Coronary artery (tissue), 2 donors: ENCODE measurements around the gene MIDN.

ENCODE experiments used
- DNase-seq: peaks from one replicate; pipeline ENCODE4 v3.0.0-alpha.2; 2017; ENCODE audit warnings: low spot score
- H3K27ac ChIP-seq, 2 donors: fragments of 200-600 bp; sonication (generic); one replicate each; pipeline ENCODE4 v1.5.1; 2016 to 2019
- H3K4me3 ChIP-seq: fragments of 200-600 bp; sonication (generic); 2 replicates; pipeline ENCODE4 v1.5.1; 2016; ENCODE audit warnings: mild to moderate bottlenecking, moderate library complexity
- TF ChIP-seq, protein P1 (sequence below): fragments of 200-600 bp; sonication (generic); IDR thresholded peaks from one replicate; pipeline ENCODE4 v1.5.1; 2019; ENCODE audit warnings: antibody characterized with exemption

MIDN gene

DNA sequence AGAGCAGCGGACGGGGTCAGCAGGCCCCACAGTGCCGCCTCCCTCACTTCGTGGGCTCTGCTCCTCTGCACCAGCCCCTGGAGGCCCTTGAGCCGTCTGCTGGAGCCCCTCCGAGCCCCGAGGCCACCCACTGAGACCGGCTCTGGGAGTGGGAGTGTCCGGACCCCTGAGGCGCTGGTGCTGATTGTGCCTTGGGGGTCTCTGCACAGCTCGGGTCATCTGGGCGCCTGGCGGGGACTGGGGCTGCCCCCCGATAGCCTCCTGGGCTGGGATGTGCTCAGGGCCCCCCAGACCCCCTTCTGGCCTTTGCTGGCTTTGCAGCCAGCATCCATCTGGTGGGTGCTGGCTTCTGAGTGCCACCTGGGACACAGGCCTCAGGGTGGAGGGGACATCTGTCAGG is 26.0 kb upstream of the MIDN start:
- DNase-seq, result no peak
- Histone ChIP-seq H3K4me3 (no peak overlapping the region), H3K27ac (peak overlapping the region in 1 of 2 donors; percentile 53)
- TF ChIP-seq, protein P1, sequence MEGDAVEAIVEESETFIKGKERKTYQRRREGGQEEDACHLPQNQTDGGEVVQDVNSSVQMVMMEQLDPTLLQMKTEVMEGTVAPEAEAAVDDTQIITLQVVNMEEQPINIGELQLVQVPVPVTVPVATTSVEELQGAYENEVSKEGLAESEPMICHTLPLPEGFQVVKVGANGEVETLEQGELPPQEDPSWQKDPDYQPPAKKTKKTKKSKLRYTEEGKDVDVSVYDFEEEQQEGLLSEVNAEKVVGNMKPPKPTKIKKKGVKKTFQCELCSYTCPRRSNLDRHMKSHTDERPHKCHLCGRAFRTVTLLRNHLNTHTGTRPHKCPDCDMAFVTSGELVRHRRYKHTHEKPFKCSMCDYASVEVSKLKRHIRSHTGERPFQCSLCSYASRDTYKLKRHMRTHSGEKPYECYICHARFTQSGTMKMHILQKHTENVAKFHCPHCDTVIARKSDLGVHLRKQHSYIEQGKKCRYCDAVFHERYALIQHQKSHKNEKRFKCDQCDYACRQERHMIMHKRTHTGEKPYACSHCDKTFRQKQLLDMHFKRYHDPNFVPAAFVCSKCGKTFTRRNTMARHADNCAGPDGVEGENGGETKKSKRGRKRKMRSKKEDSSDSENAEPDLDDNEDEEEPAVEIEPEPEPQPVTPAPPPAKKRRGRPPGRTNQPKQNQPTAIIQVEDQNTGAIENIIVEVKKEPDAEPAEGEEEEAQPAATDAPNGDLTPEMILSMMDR, result no peak

DNA sequence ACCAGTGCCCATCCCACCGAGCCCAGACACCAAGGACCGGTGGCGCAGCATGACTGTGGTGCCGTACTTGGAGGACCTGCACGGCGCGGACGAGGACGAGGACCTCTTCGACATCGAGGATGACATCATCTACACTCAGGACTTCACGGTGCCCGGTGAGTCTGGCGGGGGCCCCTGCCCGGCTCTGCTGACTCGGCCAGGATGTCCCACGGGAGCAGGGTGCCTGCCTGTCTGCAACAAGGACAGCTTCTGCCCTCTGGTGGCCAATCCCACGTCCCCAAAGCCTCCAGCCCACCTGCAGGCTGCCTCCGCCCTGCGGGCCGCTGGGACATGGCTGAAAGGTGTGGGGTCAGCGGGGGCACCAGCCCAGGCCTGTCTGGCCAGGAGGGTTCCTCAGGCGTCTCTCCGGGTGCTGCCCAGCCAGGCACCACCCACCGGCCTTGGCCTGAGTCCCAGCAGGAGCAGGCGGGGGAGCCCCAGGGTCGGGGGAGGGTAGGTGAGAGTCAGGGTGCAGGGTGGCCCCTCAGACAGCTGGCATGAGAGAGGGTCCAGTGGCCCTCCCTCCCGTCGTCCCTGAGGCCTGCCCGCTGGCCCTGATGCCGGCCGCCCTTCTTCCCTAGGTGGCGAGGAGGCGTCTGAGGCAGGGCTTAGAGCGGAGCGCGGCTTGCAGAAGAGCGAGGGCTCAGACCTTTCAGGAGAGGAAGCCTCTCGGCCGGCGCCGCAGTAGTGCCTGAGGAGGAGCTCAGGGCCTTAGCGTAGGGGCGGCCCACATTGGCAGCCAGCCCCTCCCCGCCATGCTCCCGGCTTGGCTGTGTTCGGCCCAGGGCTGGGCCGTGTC is 25.1 kb upstream of the MIDN start:
- Histone ChIP-seq H3K27ac (no peak overlapping the region), H3K4me3 (no peak overlapping the region)
- TF ChIP-seq, protein P1, result peak; percentile 13
- DNase-seq, result no peak

DNA sequence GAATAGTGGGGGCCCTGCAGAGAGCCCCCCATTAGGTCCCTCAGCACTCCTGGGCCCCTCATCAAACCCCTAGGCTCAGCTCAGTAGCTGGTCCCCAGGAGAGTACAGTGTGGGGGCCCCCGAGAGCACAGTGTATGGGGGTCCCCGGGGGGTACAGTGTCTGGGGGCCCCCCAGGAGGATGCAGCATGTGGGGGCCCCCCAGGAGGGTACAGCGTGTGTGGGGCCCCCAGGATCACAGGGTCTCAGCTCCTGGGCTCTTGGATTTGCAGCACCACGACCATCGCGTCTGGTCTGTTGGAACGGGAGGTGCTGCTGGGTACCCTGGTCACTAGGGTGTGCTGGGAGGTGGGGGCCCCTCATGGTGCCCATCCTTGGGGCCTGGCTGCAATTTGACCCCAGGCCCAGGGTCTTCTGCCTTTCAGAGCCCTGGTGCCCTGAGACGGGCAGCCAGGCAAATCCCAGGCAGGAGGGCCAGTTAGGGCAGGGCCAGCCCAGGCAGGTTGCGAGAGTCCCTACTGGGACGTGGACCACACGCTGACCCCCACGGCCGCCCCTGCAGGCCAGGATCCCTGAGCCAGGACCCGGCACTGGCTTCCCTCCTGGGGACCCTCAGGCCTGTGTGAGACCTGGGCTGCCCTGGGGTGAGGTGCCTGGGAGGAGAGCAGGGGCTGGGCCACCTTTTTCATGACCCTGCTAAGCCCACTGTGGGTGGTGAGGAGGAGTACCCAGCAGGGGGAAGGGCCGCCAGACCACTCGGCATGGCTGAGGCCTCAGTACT is 24.1 kb upstream of the MIDN start:
- TF ChIP-seq, protein P1, result no peak
- Histone ChIP-seq H3K4me3 (no peak overlapping the region), H3K27ac (no peak overlapping the region)
- DNase-seq, result no peak

DNA sequence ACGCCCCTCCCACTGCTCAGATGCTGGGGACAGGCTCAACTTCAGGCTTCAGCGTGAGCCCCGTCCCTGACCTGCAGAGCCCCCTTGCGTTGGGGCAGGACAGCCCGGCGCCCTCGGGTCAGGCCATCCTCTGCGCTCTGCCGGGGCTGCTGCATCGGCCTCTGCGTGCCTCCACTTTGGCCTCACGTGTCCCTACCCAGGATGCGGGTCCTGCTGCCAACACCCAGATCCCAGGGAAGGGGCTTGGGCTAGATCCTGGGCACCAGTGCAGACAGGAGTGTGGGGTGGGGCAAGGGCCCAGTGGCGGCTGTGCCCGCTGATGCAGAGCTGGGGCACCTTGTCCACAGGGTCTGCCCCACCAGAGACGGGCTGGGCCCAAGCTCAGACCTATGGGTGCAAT is 23.5 kb upstream of the MIDN start:
- TF ChIP-seq, protein P1, result no peak
- Histone ChIP-seq H3K4me3 (no peak overlapping the region), H3K27ac (no peak overlapping the region)
- DNase-seq, result no peak

DNA sequence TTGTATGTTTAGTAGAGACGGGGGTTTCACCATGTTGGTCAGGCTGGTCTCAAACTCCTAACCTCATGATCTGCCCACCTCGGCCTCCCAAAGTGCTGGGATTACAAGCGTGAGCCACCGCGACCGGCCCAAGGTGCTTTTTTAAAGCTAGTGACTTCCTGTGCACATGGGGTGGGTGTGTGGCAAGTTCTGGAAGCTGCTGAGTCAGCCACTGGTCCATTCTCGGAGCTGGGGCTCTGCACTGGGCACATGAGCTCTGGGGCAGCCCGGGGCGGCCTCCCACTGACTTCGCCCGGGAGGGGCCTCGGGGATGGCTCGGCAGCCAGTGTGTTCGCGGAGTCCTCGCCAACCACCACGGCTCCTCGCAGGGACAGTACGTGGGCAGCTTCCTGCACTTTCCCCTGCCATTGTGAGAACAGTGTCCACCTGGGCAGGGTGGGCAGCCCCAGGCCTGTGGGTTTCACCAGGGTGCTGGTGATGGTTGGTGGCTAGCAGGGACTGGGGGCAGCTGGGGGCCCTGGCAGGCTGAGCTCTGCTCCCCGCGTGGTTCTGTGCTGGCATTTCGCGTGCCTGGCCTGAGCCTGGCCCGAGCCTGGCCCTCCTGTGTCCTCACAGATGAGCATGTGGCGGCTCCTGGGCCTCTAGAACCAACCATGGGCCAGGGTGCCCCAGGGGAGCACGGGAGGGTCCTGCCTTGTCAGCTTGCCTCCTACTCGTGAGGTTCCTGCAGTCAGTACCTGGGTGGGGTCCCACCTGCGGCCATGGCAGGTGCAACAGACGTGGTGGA is 22.8 kb upstream of the MIDN start:
- DNase-seq, result no peak
- Histone ChIP-seq H3K27ac (no peak overlapping the region), H3K4me3 (no peak overlapping the region)
- TF ChIP-seq, protein P1, result no peak

DNA sequence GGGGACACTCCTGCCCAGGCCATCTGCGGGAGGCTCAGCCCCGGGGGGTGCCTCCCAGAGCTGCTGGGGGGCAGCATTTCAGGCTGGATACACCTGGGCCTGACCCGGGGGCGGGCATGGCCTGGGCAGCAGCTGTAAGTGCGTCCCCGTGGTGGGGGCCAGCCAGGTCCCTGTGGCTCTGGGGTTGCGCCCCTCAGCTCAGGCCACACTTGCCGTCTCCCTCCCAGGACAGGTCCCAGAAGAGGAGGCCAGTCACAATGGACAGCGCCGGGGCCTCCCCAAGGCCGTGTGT is 22.2 kb upstream of the MIDN start:
- Histone ChIP-seq H3K27ac (no peak overlapping the region), H3K4me3 (no peak overlapping the region)
- TF ChIP-seq, protein P1, result no peak
- no peak for DNase-seq
